ENCODE results near the gene C1orf35. TPM values are rescaled to one million over a fixed set of nuclear protein-coding genes. Genes with fewer than 3 reads are reported as not detected.

The C1orf35 gene
- total and polyA plus RNA-seq, 9 of the 15 experiments (the other 6 are each of a cell fraction or from before 2014, with no cell fraction given) = 3.2 to 48.7 (median 12.5) TPM

GRCh38 chr1:228139931-228140723 is 37.0 kb upstream of the C1orf35 start, which contains the start of gene GUK1:
GUK1 (plus strand) TSS chr1:228140279; CDS start chr1:228140303, 24 bp downstream.
- POLR2A ChIA-PET = interaction anchor here (0.5 to 2.7 kb wide), 12 partner anchors 9 to 65 kb away, joined by 3 to 11 read pairs (median 4); partner anchors contain the start of genes GJC2 and IBA57
- WGBS (ENCODE audit: insufficient coverage, low coverage, missing lambda C conversion rate) = under 1% methylated on average over 91 of the region's 95 CpGs
- CTCF ChIA-PET (ENCODE audit: low intra/inter-chr PET ratio) = interaction anchor here (0.9 kb wide), 1 partner anchor 57 kb away, joined by 3 read pairs; the partner anchor contains the start of gene ARF1
- in situ Hi-C loops (cut with MboI) = loop anchor here (5.0 kb wide), 1 partner anchor 367 kb away; no protein-coding TSS in a partner anchor
- ATAC-seq = peak; percentile 89
- Histone ChIP-seq H3K4me3 (peak within 1 kb of the TSS; percentile 92), H3K27me3 (ENCODE audit: control insufficient read depth in 2 of 2, insufficient read depth in 2 of 2, low read length in 2 of 2) (no peaks in the 10 kb centered on the region), H3K9me3 (replicated peaks; ENCODE audit: control insufficient read depth, insufficient read depth, low read depth, low read length) (no peaks in the 10 kb centered on the region), H3K4me2 (ENCODE audit: insufficient read depth, low read length) (peak within 1 kb of the TSS; percentile 92), H4K20me1 (replicated peaks; ENCODE audit: control insufficient read depth, insufficient read depth, low read length) (peaks cover 44% of the 10 kb centered on the region), H3K9me1 (ENCODE audit: control insufficient read depth, insufficient read depth, low read length) (peaks cover 14% of the 10 kb centered on the region), H3K4me1 (replicated peaks in 1 of 2; ENCODE audit: control insufficient read depth in 2 of 2, insufficient read depth in 2 of 2, low read length in 2 of 2) (peaks cover 48 to 62% of the 10 kb centered on the region in 2 experiments; a peak in 4 of 5 replicates), H2AFZ (ENCODE audit: low read depth, low read length) (peak within 1 kb of the TSS; percentile 90), H3K27ac (ENCODE audit: extremely low read depth, low read depth, low read length) (peak within 1 kb of the TSS; percentile 96), H3K9ac (ENCODE audit: insufficient read depth in 1 of 2, low read depth in 2 of 2, low read length in 2 of 2) (peak within 1 kb of the TSS; percentile 93 to 98), H3K36me3 (ENCODE audit: control insufficient read depth, insufficient read depth, low read length) (peaks cover 24% of the 10 kb centered on the region; the same call in 2 of the 3 replicates), H3K79me2 (ENCODE audit: control insufficient read depth, insufficient read depth, low read length) (peaks cover 50% of the 10 kb centered on the region)
- FAIRE-seq = peak; percentile 97
- DNase-seq (ENCODE audit: extremely low read depth in 1 of 4, low spot score in 3 of 4) = peak; percentile 96 to 100 (median 98)
- BruUV-seq (replicated peaks) = TSS peak; percentile 69
- intact Hi-C loops (cut with micrococcal nuclease) = loop anchor here (1.0 to 2.0 kb wide), 2 partner anchors 26 to 55 kb away; no protein-coding TSS in a partner anchor
- TF ChIP-seq MTA3 (IDR thresholded peaks at IDR 0.05; ENCODE audit: borderline replicate concordance) (peak; percentile 98), THRA (IDR thresholded peaks at IDR 0.05) (no peak), RBM17 (IDR thresholded peaks at IDR 0.05; ENCODE audit: borderline replicate concordance, low read depth, low read length) (no peak), JUN (IDR thresholded peaks at IDR 0.05; ENCODE audit: borderline replicate concordance, low read depth, low read length) (peak; percentile 43), JUN (CRISPR knock-in tag; IDR thresholded peaks at IDR 0.05; ENCODE audit: borderline replicate concordance) (peak; percentile 30; the same call in 1 of the 2 replicates), TAF7 (tag; IDR thresholded peaks at IDR 0.05) (peak; percentile 65), ETS1 (conservative IDR thresholded peaks at IDR 0.05; ENCODE audit: control insufficient read depth, low read depth, low read length) (peak; percentile 93), MXD1 (CRISPR knock-in tag; IDR thresholded peaks at IDR 0.05; ENCODE audit: borderline replicate concordance, poor library complexity, severe bottlenecking) (peak; percentile 63), ZBTB5 (IDR thresholded peaks at IDR 0.05) (0 out of 2 replicates have a peak, but pooled peaks have one; percentile 38), ELF1 (tag; IDR thresholded peaks at IDR 0.05) (peak; percentile 92), XRCC5 (IDR thresholded peaks at IDR 0.05; ENCODE audit: low read depth, low read length) (no peak), ZBTB17 (CRISPR knock-in tag; IDR thresholded peaks at IDR 0.05) (0 out of 2 replicates have a peak, but pooled peaks have one; percentile 42), HLTF (IDR thresholded peaks at IDR 0.05) (no peak; the same call in 1 of the 2 replicates), HDAC8 (tag; IDR thresholded peaks at IDR 0.05) (no peak)
